T-helper 2 cell treated with Interferon-gamma antibody and Interleukin-4, amounts not matched to agents 5 μg/mL and 100 μg/mL, for 36 hours (primary cell): ENCODE data around the gene PRR22.
"Not testable (repeated sequence)": the region's sequence is repeated elsewhere in the genome, so short reads cannot be mapped to it uniquely, and the experiment has no call there.

Experiments used
- DNase-seq: peaks from one replicate; pipeline ENCODE4 v3.0.0; 2021; ENCODE audit warnings: low spot score
- H3K27ac Mint-ChIP-seq: one replicate; pipeline ENCODE4 v1.8.0; 2021; ENCODE audit warnings: mild to moderate bottlenecking, mixed read lengths
- H3K27me3 Mint-ChIP-seq: one replicate; pipeline ENCODE4 v1.8.0; 2021; ENCODE audit warnings: low read depth, mixed read lengths
- H3K36me3 Mint-ChIP-seq: one replicate; pipeline ENCODE4 v1.8.0; 2021; ENCODE audit warnings: low read depth, mixed read lengths
- H3K4me1 Mint-ChIP-seq: one replicate; pipeline ENCODE4 v1.8.0; 2021; ENCODE audit warnings: low read depth, mixed read lengths
- H3K4me3 Mint-ChIP-seq: one replicate; pipeline ENCODE4 v1.8.0; 2022; ENCODE audit warnings: mild to moderate bottlenecking, moderate library complexity, mixed read lengths
- H3K9me3 Mint-ChIP-seq: one replicate; pipeline ENCODE4 v1.8.0; 2021; ENCODE audit warnings: mixed read lengths

The PRR22 gene

DNA sequence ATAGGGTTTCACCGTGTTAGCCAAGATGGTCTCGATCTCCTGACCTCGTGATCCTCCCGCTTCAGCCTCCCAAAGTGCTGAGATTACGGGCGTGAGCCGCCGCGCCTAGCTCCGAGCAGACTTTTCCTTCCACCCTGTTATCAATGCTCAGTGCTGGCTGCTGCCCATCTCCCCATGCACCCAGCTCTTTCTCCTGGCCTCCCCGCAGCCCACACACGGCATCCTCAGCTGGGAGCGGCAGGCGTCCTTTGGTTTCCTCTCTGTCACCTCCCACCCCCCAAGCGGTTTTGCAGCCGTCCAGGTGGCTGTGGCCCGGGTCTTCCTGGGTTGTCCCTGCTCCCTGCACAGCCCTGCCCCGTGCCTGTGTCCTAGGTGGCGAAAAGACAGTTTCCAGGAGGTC lies 12.1 kb downstream of the PRR22 start:
- H3K27ac Mint-ChIP-seq: no peak overlapping the region
- H3K4me3 Mint-ChIP-seq: no peak overlapping the region
- H3K4me1 Mint-ChIP-seq: no peaks in the 10 kb centered on the region
- H3K9me3 Mint-ChIP-seq: no peaks in the 10 kb centered on the region
- H3K27me3 Mint-ChIP-seq: no peaks in the 10 kb centered on the region
- no peak for DNase-seq
- no peaks in the 10 kb centered on the region for H3K36me3 Mint-ChIP-seq

DNA sequence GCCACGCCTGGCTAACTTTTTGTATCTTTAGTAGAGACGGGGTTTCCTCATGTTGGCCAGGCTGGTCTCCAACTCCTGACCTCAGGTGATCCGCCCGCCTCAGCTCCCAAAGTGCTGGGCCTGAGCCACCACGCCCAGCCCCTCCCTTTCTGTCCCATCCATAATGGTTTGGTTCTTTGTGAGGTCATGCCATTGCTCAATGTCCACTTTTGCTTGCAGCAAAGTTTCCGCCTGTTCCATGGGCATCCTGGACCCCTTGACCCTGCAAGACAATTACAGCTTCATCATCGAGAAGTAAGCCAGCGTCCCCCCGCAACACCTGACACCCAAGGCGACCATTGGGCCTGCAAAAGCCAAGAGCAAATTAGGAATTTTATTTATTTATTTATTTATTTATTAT lies 16.6 kb downstream of the PRR22 start:
- no peaks in the 10 kb centered on the region for H3K36me3 Mint-ChIP-seq
- no peak overlapping the region for H3K4me3 Mint-ChIP-seq
- no peaks in the 10 kb centered on the region for H3K9me3 Mint-ChIP-seq
- H3K4me1 Mint-ChIP-seq: no peaks in the 10 kb centered on the region
- no peak for DNase-seq
- H3K27me3 Mint-ChIP-seq: no peaks in the 10 kb centered on the region
- no peak overlapping the region for H3K27ac Mint-ChIP-seq

DNA sequence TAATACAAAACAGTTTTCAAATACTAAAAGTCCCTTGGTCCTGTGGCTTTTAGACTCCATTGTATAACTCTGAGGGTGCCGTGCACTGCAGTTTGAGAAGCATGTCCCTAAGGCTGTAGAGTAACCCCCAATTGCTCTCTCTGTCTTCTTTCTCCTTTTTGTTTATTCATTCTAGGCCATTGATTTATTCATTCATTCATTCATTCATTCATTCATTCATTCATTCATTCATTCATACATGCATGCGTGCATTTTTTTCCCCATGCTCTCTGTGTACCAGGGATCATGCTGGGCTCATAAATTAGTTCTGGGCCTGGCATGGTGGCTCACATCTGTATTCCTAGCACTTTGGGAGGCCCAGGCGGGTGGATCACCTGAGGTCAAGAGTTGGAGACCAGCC lies 19.3 kb downstream of the PRR22 start:
- DNase-seq: no peak
- no peaks in the 10 kb centered on the region for H3K27me3 Mint-ChIP-seq
- no peaks in the 10 kb centered on the region for H3K36me3 Mint-ChIP-seq
- no peaks in the 10 kb centered on the region for H3K4me1 Mint-ChIP-seq
- no peaks in the 10 kb centered on the region for H3K9me3 Mint-ChIP-seq
- no peak overlapping the region for H3K4me3 Mint-ChIP-seq
- no peak overlapping the region for H3K27ac Mint-ChIP-seq

DNA sequence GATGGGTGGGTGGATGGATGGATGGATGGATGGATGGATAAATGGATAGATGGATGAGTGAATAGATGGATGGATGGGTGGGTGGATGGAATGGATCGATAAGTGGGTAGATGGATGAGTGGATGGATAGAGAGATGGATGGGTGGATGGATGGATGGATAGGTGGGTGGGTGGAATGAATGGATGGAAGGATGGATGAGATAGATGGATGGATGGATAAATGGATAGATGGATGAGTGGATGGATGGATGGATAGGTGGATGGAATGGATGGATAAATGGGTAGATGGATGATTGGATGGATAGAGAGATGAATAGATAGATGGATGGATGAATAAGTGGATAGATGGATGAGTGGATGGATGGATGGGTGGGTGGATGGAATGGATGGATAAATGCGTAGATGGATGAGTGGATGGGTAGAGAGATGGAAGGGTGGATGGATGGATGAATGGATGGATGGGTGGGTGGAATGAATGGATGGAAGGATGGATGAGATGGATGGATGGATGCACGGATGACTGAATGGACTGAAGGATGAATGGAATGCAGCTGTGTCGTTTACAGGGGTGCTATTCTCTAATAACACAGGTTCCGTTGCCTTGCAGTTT lies 21.8 kb downstream of the PRR22 start:
- Mint-ChIP-seq H3K4me1 (no peaks in the 10 kb centered on the region), H3K4me3 (no peak overlapping the region)
- no peak for DNase-seq

DNA sequence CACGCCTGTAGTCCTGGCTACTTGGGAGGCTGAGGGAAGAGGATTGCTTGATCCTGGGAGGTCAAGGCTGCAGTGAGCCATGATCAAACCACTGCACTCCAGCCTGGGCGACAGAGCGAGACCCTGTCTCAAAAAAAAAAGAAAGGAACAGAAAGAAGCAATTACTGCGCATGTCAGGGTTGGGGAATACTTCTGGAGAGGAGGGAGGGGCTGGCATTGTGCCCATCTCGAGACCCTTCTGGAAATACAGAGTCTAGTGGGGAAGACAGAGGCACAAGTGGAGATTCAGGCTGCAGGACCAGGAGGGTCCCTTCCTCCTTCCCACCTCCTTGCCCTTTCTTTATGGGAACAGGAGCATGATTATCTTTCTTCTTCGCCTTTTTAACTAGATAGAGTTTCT lies 30.8 kb downstream of the PRR22 start:
- H3K4me1 Mint-ChIP-seq: no peaks in the 10 kb centered on the region
- H3K27me3 Mint-ChIP-seq: no peaks in the 10 kb centered on the region
- no peak overlapping the region for H3K4me3 Mint-ChIP-seq
- DNase-seq: no peak
- H3K9me3 Mint-ChIP-seq: no peaks in the 10 kb centered on the region
- H3K36me3 Mint-ChIP-seq: no peaks in the 10 kb centered on the region
- no peak overlapping the region for H3K27ac Mint-ChIP-seq

More for the DNA sequence above, 21.8 kb downstream of the PRR22 start:
- no peak overlapping the region for H3K27ac Mint-ChIP-seq
- H3K9me3 Mint-ChIP-seq: no peaks in the 10 kb centered on the region
- H3K36me3 Mint-ChIP-seq: no peaks in the 10 kb centered on the region
- H3K27me3 Mint-ChIP-seq: no peaks in the 10 kb centered on the region

DNA sequence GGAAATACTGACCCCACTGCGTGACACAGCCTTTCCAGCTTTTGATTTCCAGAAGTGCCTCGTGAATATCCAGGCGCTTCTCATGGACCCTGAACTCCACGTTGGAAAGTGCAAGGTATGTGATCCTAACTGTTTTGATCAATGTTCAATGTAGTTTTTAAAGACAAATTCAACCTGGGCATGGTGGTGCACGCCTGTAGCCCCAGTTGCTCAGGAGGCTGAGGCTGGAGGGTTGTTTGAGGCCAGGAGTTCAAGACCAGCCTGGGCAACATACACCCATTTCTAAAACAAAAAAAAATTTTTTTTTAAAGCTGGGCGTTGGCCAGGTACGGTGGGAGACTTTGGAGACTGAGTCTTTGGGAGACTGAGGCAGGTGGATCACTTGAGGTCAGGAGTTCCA lies 32.8 kb downstream of the PRR22 start:
- no peaks in the 10 kb centered on the region for H3K27me3 Mint-ChIP-seq
- DNase-seq: no peak
- no peak overlapping the region for H3K4me3 Mint-ChIP-seq
- no peaks in the 10 kb centered on the region for H3K9me3 Mint-ChIP-seq
- H3K36me3 Mint-ChIP-seq: no peaks in the 10 kb centered on the region
- no peaks in the 10 kb centered on the region for H3K4me1 Mint-ChIP-seq
- no peak overlapping the region for H3K27ac Mint-ChIP-seq

DNA sequence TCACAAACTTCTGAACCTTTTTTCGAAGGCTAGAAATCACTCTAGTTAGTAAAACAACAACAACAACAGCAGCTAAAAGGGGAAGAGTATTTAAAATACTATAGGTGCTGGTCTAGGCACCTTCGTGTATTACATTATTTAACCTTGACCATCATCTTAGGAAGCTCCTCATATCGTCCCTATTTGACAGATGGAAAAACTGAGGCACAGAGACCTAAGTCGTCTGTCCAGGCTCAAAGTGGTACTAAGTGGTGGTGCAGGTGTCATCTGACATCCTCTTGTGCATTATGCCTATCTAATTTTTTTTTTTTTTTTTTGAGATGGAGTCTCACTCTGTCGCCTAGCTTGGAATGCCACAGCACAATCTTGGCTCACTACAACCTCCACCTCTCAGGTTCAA lies 35.0 kb downstream of the PRR22 start:
- DNase-seq: no peak
- Mint-ChIP-seq H3K9me3 (no peaks in the 10 kb centered on the region), H3K27ac (no peak overlapping the region), H3K36me3 (no peaks in the 10 kb centered on the region), H3K4me3 (no peak overlapping the region), H3K4me1 (no peaks in the 10 kb centered on the region), H3K27me3 (no peaks in the 10 kb centered on the region)

DNA sequence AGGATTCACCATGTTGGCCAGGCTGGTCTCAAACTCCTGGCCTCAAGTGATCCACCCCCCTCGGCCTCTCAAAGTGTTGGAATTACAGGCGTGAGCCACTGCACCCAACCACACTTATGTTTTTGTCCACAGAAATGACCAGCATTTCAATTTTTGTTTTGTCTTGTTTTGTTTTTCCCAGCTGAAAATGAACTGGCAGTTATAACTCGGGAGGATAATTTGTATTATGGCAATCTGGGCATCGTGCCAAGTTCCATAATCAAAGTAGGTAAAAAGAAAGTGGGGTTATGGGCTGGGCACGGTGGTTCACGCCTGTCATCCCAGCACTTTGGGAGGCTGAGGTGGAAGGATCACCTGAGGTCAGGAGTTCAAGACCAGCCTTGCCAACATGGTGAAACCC lies 35.6 kb downstream of the PRR22 start:
- not testable (repeated sequence) for H3K9me3 Mint-ChIP-seq, DNase-seq, H3K36me3 Mint-ChIP-seq, H3K4me1 Mint-ChIP-seq, H3K4me3 Mint-ChIP-seq, H3K27ac Mint-ChIP-seq, H3K27me3 Mint-ChIP-seq

DNA sequence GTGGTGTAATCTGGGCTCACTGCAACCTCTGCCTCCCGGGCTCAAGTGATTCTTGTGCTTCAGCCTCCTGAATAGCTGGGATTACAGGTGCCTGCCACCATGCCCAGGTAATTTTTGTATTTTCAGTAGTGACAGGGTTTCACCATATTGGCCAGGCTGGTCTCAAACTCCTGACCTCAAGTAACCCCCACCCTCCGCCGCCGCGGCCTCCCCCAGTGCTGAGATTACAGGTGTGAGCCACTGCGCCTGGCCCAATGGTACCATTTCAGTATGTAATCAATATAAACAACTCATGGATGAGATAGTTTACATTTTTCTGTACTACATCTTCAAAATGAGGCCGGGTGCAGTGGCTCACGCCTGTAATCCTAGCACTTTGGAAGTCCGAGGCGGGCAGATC lies 39.5 kb downstream of the PRR22 start:
- DNase-seq, H3K4me1 Mint-ChIP-seq, H3K27ac Mint-ChIP-seq, H3K4me3 Mint-ChIP-seq, H3K36me3 Mint-ChIP-seq, H3K27me3 Mint-ChIP-seq, H3K9me3 Mint-ChIP-seq: not testable (repeated sequence)

DNA sequence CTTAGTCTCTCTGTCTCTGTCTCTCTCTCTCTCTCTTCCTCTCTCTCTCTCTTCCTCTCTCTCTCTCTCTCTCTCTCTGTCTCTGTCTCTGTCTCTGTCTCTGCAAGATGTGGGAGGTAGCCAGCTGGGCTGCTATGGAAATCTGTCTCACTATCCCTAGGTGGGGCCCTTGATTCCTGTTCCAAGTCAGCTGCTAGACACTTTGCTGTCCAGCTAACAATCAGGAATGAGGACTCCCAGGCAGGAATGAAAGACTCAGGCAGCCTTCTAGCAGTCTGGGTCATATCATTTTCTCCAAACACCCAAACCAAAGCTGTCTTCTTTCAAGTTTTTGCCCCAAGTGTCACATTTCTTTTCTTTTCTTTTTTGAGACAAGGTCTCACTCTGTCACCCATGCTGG lies 40.9 kb downstream of the PRR22 start:
- Mint-ChIP-seq H3K4me3 (no peak overlapping the region), H3K27me3 (no peaks in the 10 kb centered on the region), H3K4me1 (no peaks in the 10 kb centered on the region), H3K36me3 (no peaks in the 10 kb centered on the region), H3K9me3 (no peaks in the 10 kb centered on the region), H3K27ac (no peak overlapping the region)
- DNase-seq: no peak

DNA sequence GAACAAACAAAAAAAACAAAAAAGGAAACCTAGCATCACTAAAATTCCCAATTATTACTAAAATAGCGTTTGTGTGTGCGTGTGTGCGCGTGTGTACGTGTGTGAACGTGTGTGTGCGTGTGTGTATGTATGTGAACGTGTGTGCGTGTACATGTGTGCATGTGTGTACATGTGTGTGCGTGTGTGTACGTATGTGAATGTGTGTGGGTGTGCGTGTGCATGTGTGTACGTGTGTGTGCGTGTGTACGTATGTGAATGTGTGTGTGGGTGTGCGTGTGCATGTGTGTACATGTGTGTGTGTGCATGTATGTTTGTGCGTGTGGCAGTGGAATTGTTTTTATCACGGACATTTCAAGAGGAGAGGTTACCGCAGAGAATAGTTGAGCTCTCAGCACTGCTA lies 42.5 kb downstream of the PRR22 start:
- Mint-ChIP-seq H3K27me3 (no peaks in the 10 kb centered on the region), H3K4me1 (no peaks in the 10 kb centered on the region), H3K27ac (no peak overlapping the region), H3K9me3 (no peaks in the 10 kb centered on the region), H3K4me3 (no peak overlapping the region), H3K36me3 (no peaks in the 10 kb centered on the region)
- no peak for DNase-seq

DNA sequence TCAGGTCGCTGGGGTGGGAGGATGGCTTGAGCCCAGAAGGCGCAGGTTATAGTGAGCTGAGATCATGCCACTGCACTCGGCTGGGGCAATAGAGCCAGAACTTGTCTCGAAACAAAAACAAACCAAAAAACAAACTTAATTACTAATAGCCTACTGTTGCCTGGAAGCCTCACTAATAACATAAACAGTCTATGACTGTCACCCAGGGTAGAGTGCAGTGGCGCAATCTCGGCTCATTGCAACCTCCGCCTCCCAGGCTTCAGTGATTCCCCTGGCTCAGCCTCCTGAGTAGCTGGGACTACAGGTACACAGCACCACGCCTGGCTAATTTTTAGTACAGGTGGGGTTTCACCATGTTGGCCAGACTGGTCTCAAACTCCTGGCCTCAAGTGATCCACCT lies 46.1 kb downstream of the PRR22 start:
- DNase-seq: no peak
- Mint-ChIP-seq H3K9me3 (no peaks in the 10 kb centered on the region), H3K4me3 (no peak overlapping the region), H3K27ac (no peak overlapping the region), H3K36me3 (no peaks in the 10 kb centered on the region), H3K4me1 (no peaks in the 10 kb centered on the region), H3K27me3 (no peaks in the 10 kb centered on the region)

DNA sequence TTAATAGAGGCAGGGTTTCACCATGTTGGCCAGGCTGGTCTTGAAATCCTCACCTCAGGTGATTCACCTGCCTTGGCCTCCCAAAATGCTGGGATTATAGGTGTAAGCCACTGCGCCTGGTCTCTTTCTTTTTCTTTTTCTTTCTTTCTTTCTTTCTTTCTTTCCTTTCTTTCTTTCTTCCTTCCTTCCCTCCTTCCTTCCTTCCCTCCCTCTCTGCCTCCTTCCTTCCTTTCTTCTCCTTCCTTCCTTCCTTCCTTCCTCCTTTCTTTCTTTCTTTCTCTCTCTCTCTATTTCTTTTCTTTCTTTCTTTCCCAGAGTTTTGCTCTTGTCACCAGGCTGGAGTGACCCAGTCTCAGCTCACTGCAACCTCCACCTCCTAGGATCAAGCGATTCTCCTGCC lies 51.4 kb downstream of the PRR22 start:
- H3K27ac Mint-ChIP-seq, H3K36me3 Mint-ChIP-seq, H3K4me3 Mint-ChIP-seq, DNase-seq, H3K4me1 Mint-ChIP-seq, H3K27me3 Mint-ChIP-seq, H3K9me3 Mint-ChIP-seq: not testable (repeated sequence)
